ENCODE results near the gene GSG1L. TPM values are rescaled to one million over a fixed set of nuclear protein-coding genes. Genes with fewer than 3 reads are reported as not detected.

GSG1L gene
- polyA plus RNA-seq, 3 donors = not detected

GRCh38 chr16:27863377-27863776 lies 200.1 kb downstream of the GSG1L start:
- peaks cover 6% of the 10 kb centered on the region for H3K4me1 Mint-ChIP-seq
- H3K27me3 Mint-ChIP-seq (ENCODE audit: low read depth in 3 of 3) = peaks cover 0 to 10% (median 0%) of the 10 kb centered on the region in 3 donors
- Histone ChIP-seq H3K4me3 (replicated peaks in 1 of 3; ENCODE audit: low read depth in 2 of 3, low read length in 3 of 3) (no peak overlapping the region), H3K36me3 (replicated peaks in 1 of 2; ENCODE audit: control insufficient read depth in 1 of 2, insufficient read depth in 2 of 2, low read length in 2 of 2) (no peaks in the 10 kb centered on the region), H3K9ac (ENCODE audit: insufficient read depth, low read length, poor library complexity, severe bottlenecking) (no peak overlapping the region), H3K9me3 (replicated peaks in 1 of 2; ENCODE audit: control insufficient read depth in 1 of 2, insufficient read depth in 1 of 2, low read length in 2 of 2) (peaks cover 9 to 19% of the 10 kb centered on the region in 2 donors), H3K79me2 (ENCODE audit: insufficient read depth, low read length) (no peaks in the 10 kb centered on the region), H3K27ac (ENCODE audit: low read depth in 1 of 2, low read length in 2 of 2) (no peak overlapping the region), H3K4me2 (replicated peaks; ENCODE audit: extremely low read depth, low read length, poor library complexity, severe bottlenecking) (no peak overlapping the region), H2AFZ (ENCODE audit: insufficient read depth, low read depth, low read length, poor library complexity, severe bottlenecking) (no peak overlapping the region), H4K20me1 (ENCODE audit: insufficient read depth, low read length) (no peaks in the 10 kb centered on the region), H3K27me3 (ENCODE audit: control insufficient read depth in 2 of 2, insufficient read depth in 2 of 2, low read length in 2 of 2) (no peaks in the 10 kb centered on the region), H3K4me1 (ENCODE audit: control insufficient read depth in 1 of 2, insufficient read depth in 2 of 2, low read length in 2 of 2) (no peaks in the 10 kb centered on the region)
- no peak for DNase-seq
- no peak overlapping the region for H3K4me3 Mint-ChIP-seq
- H3K36me3 Mint-ChIP-seq = no peaks in the 10 kb centered on the region
- intact Hi-C loops (cut with micrococcal nuclease) = no loop called here
- H3K9me3 Mint-ChIP-seq = peaks cover 8 to 33% (median 15%) of the 10 kb centered on the region in 7 donors
- H3K27ac Mint-ChIP-seq = no peak overlapping the region
- TF ChIP-seq CTCF (IDR thresholded peaks at IDR 0.05) = no peak
- WGBS (ENCODE audit: insufficient coverage) = 100% methylated on average over 1 of the region's 1 CpG

GRCh38 chr16:27862953-27863352 lies 200.6 kb downstream of the GSG1L start:
- Histone ChIP-seq H3K27ac (ENCODE audit: low read depth in 1 of 2, low read length in 2 of 2) (no peak overlapping the region), H4K20me1 (ENCODE audit: insufficient read depth, low read length) (no peaks in the 10 kb centered on the region), H3K4me2 (replicated peaks; ENCODE audit: extremely low read depth, low read length, poor library complexity, severe bottlenecking) (no peak overlapping the region), H2AFZ (ENCODE audit: insufficient read depth, low read depth, low read length, poor library complexity, severe bottlenecking) (no peak overlapping the region), H3K4me1 (ENCODE audit: control insufficient read depth in 1 of 2, insufficient read depth in 2 of 2, low read length in 2 of 2) (no peaks in the 10 kb centered on the region), H3K9me3 (replicated peaks in 1 of 2; ENCODE audit: control insufficient read depth in 1 of 2, insufficient read depth in 1 of 2, low read length in 2 of 2) (peaks cover 9 to 17% of the 10 kb centered on the region in 2 donors), H3K4me3 (replicated peaks in 1 of 3; ENCODE audit: low read depth in 2 of 3, low read length in 3 of 3) (no peak overlapping the region), H3K79me2 (ENCODE audit: insufficient read depth, low read length) (no peaks in the 10 kb centered on the region), H3K36me3 (replicated peaks in 1 of 2; ENCODE audit: control insufficient read depth in 1 of 2, insufficient read depth in 2 of 2, low read length in 2 of 2) (no peaks in the 10 kb centered on the region), H3K27me3 (ENCODE audit: control insufficient read depth in 2 of 2, insufficient read depth in 2 of 2, low read length in 2 of 2) (no peaks in the 10 kb centered on the region), H3K9ac (ENCODE audit: insufficient read depth, low read length, poor library complexity, severe bottlenecking) (no peak overlapping the region)
- Mint-ChIP-seq H3K4me1 (peaks cover 4% of the 10 kb centered on the region), H3K4me3 (no peak overlapping the region), H3K36me3 (no peaks in the 10 kb centered on the region), H3K9me3 (peaks cover 8 to 33% (median 15%) of the 10 kb centered on the region in 7 donors), H3K27me3 (ENCODE audit: low read depth in 3 of 3) (peaks cover 0 to 10% (median 0%) of the 10 kb centered on the region in 3 donors), H3K27ac (no peak overlapping the region)
- no peak for TF ChIP-seq CTCF (IDR thresholded peaks at IDR 0.05)
- no CpG with 5 or more reads among the region's 1 CpG for WGBS (ENCODE audit: insufficient coverage)
- DNase-seq = no peak
- intact Hi-C loops (cut with micrococcal nuclease) = no loop called here

All from CD14-positive monocyte (primary cell).